ENCODE results near the gene ARHGAP15.

DNA sequence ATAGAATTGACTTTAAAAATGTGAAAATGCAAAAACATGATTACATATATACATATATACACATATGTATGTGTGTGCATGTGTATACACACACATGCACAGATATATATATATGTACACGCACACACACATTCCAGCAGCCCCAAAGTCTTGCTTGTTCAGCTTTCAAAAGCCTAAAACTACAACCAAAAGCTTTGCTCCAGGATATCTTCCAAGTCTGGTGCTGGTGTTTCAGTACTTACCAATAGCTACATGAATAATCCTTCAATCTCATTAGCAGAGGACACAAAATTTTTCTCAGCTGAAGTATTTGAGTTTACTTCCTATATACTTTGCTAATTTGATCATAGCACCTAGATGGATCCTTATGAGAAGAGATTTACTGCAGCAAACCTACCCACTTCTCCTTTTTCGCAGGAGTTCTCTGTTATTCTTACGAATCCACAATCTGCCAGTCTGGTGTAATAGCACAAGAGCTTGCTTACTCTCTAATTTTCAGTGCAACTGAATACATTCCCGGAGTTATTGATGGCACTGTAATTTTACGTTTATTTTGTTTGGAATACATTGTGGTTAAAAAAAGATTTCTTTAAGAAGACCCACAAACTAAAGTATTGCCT lies 553.3 kb downstream of the ARHGAP15 start:
- TF ChIP-seq, protein P1, sequence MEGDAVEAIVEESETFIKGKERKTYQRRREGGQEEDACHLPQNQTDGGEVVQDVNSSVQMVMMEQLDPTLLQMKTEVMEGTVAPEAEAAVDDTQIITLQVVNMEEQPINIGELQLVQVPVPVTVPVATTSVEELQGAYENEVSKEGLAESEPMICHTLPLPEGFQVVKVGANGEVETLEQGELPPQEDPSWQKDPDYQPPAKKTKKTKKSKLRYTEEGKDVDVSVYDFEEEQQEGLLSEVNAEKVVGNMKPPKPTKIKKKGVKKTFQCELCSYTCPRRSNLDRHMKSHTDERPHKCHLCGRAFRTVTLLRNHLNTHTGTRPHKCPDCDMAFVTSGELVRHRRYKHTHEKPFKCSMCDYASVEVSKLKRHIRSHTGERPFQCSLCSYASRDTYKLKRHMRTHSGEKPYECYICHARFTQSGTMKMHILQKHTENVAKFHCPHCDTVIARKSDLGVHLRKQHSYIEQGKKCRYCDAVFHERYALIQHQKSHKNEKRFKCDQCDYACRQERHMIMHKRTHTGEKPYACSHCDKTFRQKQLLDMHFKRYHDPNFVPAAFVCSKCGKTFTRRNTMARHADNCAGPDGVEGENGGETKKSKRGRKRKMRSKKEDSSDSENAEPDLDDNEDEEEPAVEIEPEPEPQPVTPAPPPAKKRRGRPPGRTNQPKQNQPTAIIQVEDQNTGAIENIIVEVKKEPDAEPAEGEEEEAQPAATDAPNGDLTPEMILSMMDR (IDR thresholded peaks at IDR 0.05; ENCODE audit: insufficient read depth, low read depth, low read length), result no peak
- TF ChIP-seq EZH2 (IDR thresholded peaks at IDR 0.05; ENCODE audit: insufficient read depth, low read length), result no peak
